Activated CD4-positive, alpha-beta T cell treated with anti-CD3 and anti-CD28 coated beads, Interleukin-2, Interleukin-4, amounts not matched to agents 100 ng/mL and 50 ng/mL, durations not matched to agents 16 hours and 8 hours (primary cell): ENCODE measurements around the gene SLC39A3.

Experiments used
- DNase-seq: peaks from one replicate; pipeline ENCODE4 v3.0.0-alpha.2; 2020; ENCODE audit warnings: low spot score

The SLC39A3 gene

GRCh38 chr19:2747349-2747748, 7.5 kb upstream of the SLC39A3 start:
- no peak for DNase-seq

GRCh38 chr19:2744113-2744512, 4.3 kb upstream of the SLC39A3 start:
- DNase-seq, result no peak

- no peak for DNase-seq
Measured at GRCh38 chr19:2743099-2743498, 3.3 kb upstream of the SLC39A3 start.

- DNase-seq, result no peak
Measured at GRCh38 chr19:2740314-2740656, 468 bp upstream of the SLC39A3 start.

- no peak for DNase-seq
Measured at GRCh38 chr19:2736550-2737190, 3.1 kb downstream of the SLC39A3 start.

- DNase-seq, result no peak
Measured at GRCh38 chr19:2735374-2735773, 4.4 kb downstream of the SLC39A3 start.

GRCh38 chr19:2734589-2735288, 5.1 kb downstream of the SLC39A3 start:
- no peak for DNase-seq

GRCh38 chr19:2733930-2734588, 5.8 kb downstream of the SLC39A3 start:
- DNase-seq, result no peak

GRCh38 chr19:2732883-2733282, 6.9 kb downstream of the SLC39A3 start:
- no peak for DNase-seq

- DNase-seq, result no peak
Measured at GRCh38 chr19:2732157-2732725, 7.6 kb downstream of the SLC39A3 start.

- no peak for DNase-seq
Measured at GRCh38 chr19:2731181-2731995, 8.4 kb downstream of the SLC39A3 start.

- DNase-seq, result no peak
Measured at GRCh38 chr19:2729943-2730818, 9.6 kb downstream of the SLC39A3 start.

GRCh38 chr19:2728783-2729387, 10.9 kb downstream of the SLC39A3 start:
- no peak for DNase-seq

GRCh38 chr19:2727640-2727944, 12.2 kb downstream of the SLC39A3 start:
- no peak for DNase-seq

GRCh38 chr19:2726904-2727639, 12.7 kb downstream of the SLC39A3 start:
- DNase-seq, result no peak

- no peak for DNase-seq
Measured at GRCh38 chr19:2726160-2726855, 13.5 kb downstream of the SLC39A3 start.

- no peak for DNase-seq
Measured at GRCh38 chr19:2724148-2724557, 15.7 kb downstream of the SLC39A3 start.

- no peak for DNase-seq
Measured at GRCh38 chr19:2723747-2724146, 16.1 kb downstream of the SLC39A3 start.

- no peak for DNase-seq
Measured at GRCh38 chr19:2723345-2723715, 16.5 kb downstream of the SLC39A3 start.
